ENCODE data around the gene TNFSF10.
A peak's percentile ranks its signal among the peaks of the same experiment; 100 is the strongest.

Gene TNFSF10

GRCh38 chr3:172516318-172517214 lies 6.7 kb downstream of the TNFSF10 start:
- DNase-seq, result no peak

- DNase-seq, result no peak
Measured at GRCh38 chr3:172515130-172515918, 7.9 kb downstream of the TNFSF10 start.

GRCh38 chr3:172514678-172515077 lies 8.6 kb downstream of the TNFSF10 start:
- DNase-seq, result no peak

GRCh38 chr3:172513488-172513887 lies 9.7 kb downstream of the TNFSF10 start:
- no peak for DNase-seq

- DNase-seq, result peak; percentile 93
Measured at GRCh38 chr3:172511783-172512762, 11.2 kb downstream of the TNFSF10 start.

GRCh38 chr3:172506094-172506493 lies 17.1 kb downstream of the TNFSF10 start:
- DNase-seq, result no peak

- no peak for DNase-seq
Measured at GRCh38 chr3:172501540-172501939, 21.7 kb downstream of the TNFSF10 start.

- DNase-seq, result peak; percentile 59
Measured at GRCh38 chr3:172490198-172490669, 33.0 kb downstream of the TNFSF10 start.

- no peak for DNase-seq
Measured at GRCh38 chr3:172478116-172478515, 45.1 kb downstream of the TNFSF10 start.

- DNase-seq, result no peak
Measured at GRCh38 chr3:172476347-172476746, 46.9 kb downstream of the TNFSF10 start.

- no peak for DNase-seq
Measured at GRCh38 chr3:172475703-172476102, 47.5 kb downstream of the TNFSF10 start.

- no peak for DNase-seq
Measured at GRCh38 chr3:172471903-172472302, 51.3 kb downstream of the TNFSF10 start.

- DNase-seq, result no peak
Measured at GRCh38 chr3:172470588-172470987, 52.6 kb downstream of the TNFSF10 start.

- DNase-seq, result no peak
Measured at GRCh38 chr3:172467170-172467824, 55.9 kb downstream of the TNFSF10 start.

- no peak for DNase-seq
Measured at GRCh38 chr3:172466553-172467130, 56.6 kb downstream of the TNFSF10 start.

- no peak for DNase-seq
Measured at GRCh38 chr3:172465281-172465680, 57.9 kb downstream of the TNFSF10 start.

- no peak for DNase-seq
Measured at GRCh38 chr3:172464306-172464705, 58.9 kb downstream of the TNFSF10 start.

- DNase-seq, result no peak
Measured at GRCh38 chr3:172461530-172462138, 61.6 kb downstream of the TNFSF10 start.

GRCh38 chr3:172456404-172456803 lies 66.8 kb downstream of the TNFSF10 start:
- no peak for DNase-seq
